Glomerular visceral epithelial cell (primary cell): ENCODE data around the gene TOM1L2.
A peak's percentile ranks its signal among the peaks of the same experiment; 100 is the strongest.

Source experiments
- DNase-seq: peaks from one replicate; pipeline ENCODE4 v3.0.0-alpha.2; 2016; ENCODE audit errors: extremely low spot score

TOM1L2 gene

GRCh38 chr17:17899486-17899885, 72.7 kb downstream of the TOM1L2 start:
- no peak for DNase-seq

- no peak for DNase-seq
These were observed 73.5 kb downstream of the TOM1L2 start for GRCh38 chr17:17898673-17899072.

GRCh38 chr17:17897442-17897841, 74.8 kb downstream of the TOM1L2 start:
- no peak for DNase-seq

- no peak for DNase-seq
These were observed 75.5 kb downstream of the TOM1L2 start for GRCh38 chr17:17896746-17897145.

GRCh38 chr17:17893801-17894644, 78.2 kb downstream of the TOM1L2 start:
- DNase-seq: no peak

- no peak for DNase-seq
These were observed 79.5 kb downstream of the TOM1L2 start for GRCh38 chr17:17892731-17893130.

- DNase-seq: no peak
These were observed 80.2 kb downstream of the TOM1L2 start for GRCh38 chr17:17892009-17892408.

GRCh38 chr17:17890773-17891759, 81.1 kb downstream of the TOM1L2 start:
- DNase-seq: peak; percentile 76

GRCh38 chr17:17889922-17890321, 82.3 kb downstream of the TOM1L2 start:
- DNase-seq: no peak

- DNase-seq: no peak
These were observed 83.4 kb downstream of the TOM1L2 start for GRCh38 chr17:17888821-17889220.

GRCh38 chr17:17888371-17888770, 83.8 kb downstream of the TOM1L2 start:
- no peak for DNase-seq

- no peak for DNase-seq
These were observed 84.4 kb downstream of the TOM1L2 start for GRCh38 chr17:17887752-17888304.

GRCh38 chr17:17886726-17887125, 85.5 kb downstream of the TOM1L2 start:
- DNase-seq: no peak

GRCh38 chr17:17886226-17886625, 86.0 kb downstream of the TOM1L2 start:
- no peak for DNase-seq

- DNase-seq: no peak
These were observed 87.5 kb downstream of the TOM1L2 start for GRCh38 chr17:17884391-17885357.

GRCh38 chr17:17883801-17884200, 88.4 kb downstream of the TOM1L2 start:
- no peak for DNase-seq

- DNase-seq: no peak
These were observed 90.1 kb downstream of the TOM1L2 start for GRCh38 chr17:17882082-17882581.

GRCh38 chr17:17880577-17881196, 91.5 kb downstream of the TOM1L2 start:
- no peak for DNase-seq

GRCh38 chr17:17877529-17878358, 94.5 kb downstream of the TOM1L2 start:
- peak; percentile 44 for DNase-seq
